ENCODE measurements around the gene HLA-DOA.
A peak's percentile ranks its signal among the peaks of the same experiment; 100 is the strongest.

The HLA-DOA gene

DNA sequence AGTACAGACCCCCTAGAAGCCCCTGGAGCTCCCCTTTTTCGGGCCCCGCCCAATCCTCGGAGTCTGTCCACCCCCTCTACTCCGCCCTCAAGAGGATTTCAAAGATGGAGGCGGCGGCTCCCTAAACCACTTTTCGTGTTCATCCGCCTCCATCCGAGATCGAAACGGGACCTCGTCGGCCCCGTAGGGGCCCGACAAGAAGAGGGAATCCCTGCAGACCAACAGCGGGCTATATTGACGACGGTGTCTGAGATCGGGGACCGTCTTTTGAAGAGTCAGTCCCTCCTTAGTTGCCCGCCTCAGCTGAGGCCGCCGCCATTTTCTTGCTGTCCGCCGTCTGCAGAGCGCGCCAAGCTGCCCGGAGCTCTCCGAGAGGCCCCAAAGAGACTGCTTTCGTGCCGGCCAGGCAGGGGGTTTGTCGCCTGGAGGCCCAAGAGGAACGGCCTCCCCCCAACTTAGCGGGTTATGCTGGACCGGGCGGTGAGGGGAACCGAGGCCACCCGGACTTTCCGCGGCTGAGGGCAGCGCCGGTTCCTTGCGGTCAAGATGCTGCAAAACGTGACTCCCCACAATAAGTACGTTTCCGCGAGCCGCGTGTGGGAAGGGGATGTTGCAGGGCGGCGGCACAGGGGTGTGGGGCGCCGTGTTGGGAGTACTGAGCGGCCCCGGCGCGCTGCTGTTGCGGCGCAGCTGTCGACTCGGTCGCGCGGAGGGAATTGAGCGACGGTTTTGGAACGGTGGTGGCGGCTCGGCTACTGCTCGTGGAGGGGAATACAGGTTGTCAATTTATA lies 36.8 kb downstream of the HLA-DOA start (continued):
- TF ChIP-seq MZF1 (tag by site-specific recombination; IDR thresholded peaks at IDR 0.05; ENCODE audit: borderline replicate concordance) (peak; percentile 25; the same call in 1 of the 2 replicates), BCL11B (tag by site-specific recombination; IDR thresholded peaks at IDR 0.05; ENCODE audit: low read depth) (peak; percentile 8; the same call in 1 of the 2 replicates), ZFP3 (tag by site-specific recombination; IDR thresholded peaks at IDR 0.05; ENCODE audit: low read depth) (0 out of 2 replicates have a peak, but pooled peaks have one; percentile 18), ZNF501 (tag by site-specific recombination; IDR thresholded peaks at IDR 0.05) (peak; percentile 9; the same call in 1 of the 2 replicates), ZBTB10 (tag by site-specific recombination; IDR thresholded peaks at IDR 0.05) (peak; percentile 64), ZNF600 (tag by site-specific recombination; IDR thresholded peaks at IDR 0.05) (peak; percentile 73), OVOL3 (tag by site-specific recombination; IDR thresholded peaks at IDR 0.05) (peak; percentile 57; the same call in 1 of the 2 replicates), ZNF777 (tag by site-specific recombination; IDR thresholded peaks at IDR 0.05; ENCODE audit: borderline replicate concordance) (no peak), ZNF341 (tag by site-specific recombination; IDR thresholded peaks at IDR 0.05; ENCODE audit: low read depth) (no peak), ZNF639 (tag by site-specific recombination; IDR thresholded peaks at IDR 0.05) (no peak), ZNF10 (tag by site-specific recombination; IDR thresholded peaks at IDR 0.05) (no peak), ZNF585B (tag by site-specific recombination; IDR thresholded peaks at IDR 0.05) (no peak), ZFHX2 (tag by site-specific recombination; conservative IDR thresholded peaks at IDR 0.05) (no peak), ZIC2 (tag by site-specific recombination; IDR thresholded peaks at IDR 0.05) (no peak), ZNF394 (tag by site-specific recombination; IDR thresholded peaks at IDR 0.05; ENCODE audit: borderline replicate concordance) (no peak), ZSCAN23 (tag by site-specific recombination; IDR thresholded peaks at IDR 0.05) (no peak), ZNF404 (tag by site-specific recombination; IDR thresholded peaks at IDR 0.05) (0 out of 2 replicates have a peak, but pooled peaks have one; percentile 16), ZBTB1 (tag by site-specific recombination; IDR thresholded peaks at IDR 0.05) (no peak), GLI2 (tag by site-specific recombination; IDR thresholded peaks at IDR 0.05; ENCODE audit: borderline replicate concordance, low read depth) (no peak), ZNF391 (tag by site-specific recombination; IDR thresholded peaks at IDR 0.05; ENCODE audit: borderline replicate concordance, low read depth) (peak; percentile 78; the same call in 1 of the 2 replicates), ZNF23 (tag by site-specific recombination; IDR thresholded peaks at IDR 0.05; ENCODE audit: borderline replicate concordance) (no peak), ZNF645 (tag by site-specific recombination; IDR thresholded peaks at IDR 0.05) (peak; percentile 100), ZNF292 (tag by site-specific recombination; IDR thresholded peaks at IDR 0.05; ENCODE audit: borderline replicate concordance, low read depth) (no peak), ZNF114 (tag by site-specific recombination; IDR thresholded peaks at IDR 0.05) (no peak), SCRT1 (tag by site-specific recombination; IDR thresholded peaks at IDR 0.05; ENCODE audit: borderline replicate concordance) (no peak), ZNF426 (tag by site-specific recombination; IDR thresholded peaks at IDR 0.05) (peak; percentile 10)
- TF ChIP-seq, protein P1, sequence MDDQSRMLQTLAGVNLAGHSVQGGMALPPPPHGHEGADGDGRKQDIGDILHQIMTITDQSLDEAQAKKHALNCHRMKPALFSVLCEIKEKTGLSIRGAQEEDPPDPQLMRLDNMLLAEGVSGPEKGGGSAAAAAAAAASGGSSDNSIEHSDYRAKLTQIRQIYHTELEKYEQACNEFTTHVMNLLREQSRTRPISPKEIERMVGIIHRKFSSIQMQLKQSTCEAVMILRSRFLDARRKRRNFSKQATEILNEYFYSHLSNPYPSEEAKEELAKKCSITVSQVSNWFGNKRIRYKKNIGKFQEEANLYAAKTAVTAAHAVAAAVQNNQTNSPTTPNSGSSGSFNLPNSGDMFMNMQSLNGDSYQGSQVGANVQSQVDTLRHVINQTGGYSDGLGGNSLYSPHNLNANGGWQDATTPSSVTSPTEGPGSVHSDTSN (CRISPR knock-in tag; IDR thresholded peaks at IDR 0.05): peak; percentile 88
- TF ChIP-seq, protein P2, sequence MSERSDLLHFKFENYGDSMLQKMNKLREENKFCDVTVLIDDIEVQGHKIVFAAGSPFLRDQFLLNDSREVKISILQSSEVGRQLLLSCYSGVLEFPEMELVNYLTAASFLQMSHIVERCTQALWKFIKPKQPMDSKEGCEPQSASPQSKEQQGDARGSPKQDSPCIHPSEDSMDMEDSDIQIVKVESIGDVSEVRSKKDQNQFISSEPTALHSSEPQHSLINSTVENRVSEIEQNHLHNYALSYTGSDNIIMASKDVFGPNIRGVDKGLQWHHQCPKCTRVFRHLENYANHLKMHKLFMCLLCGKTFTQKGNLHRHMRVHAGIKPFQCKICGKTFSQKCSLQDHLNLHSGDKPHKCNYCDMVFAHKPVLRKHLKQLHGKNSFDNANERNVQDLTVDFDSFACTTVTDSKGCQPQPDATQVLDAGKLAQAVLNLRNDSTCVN (tag by site-specific recombination; optimal IDR thresholded peaks at IDR 0.05): peak; percentile 31
